Measurements from ENCODE around the gene ANKRD29. TPM values are rescaled to one million over a fixed set of nuclear protein-coding genes. Genes with fewer than 3 reads are reported as not detected.
"Not testable (repeated sequence)": the region's sequence is repeated elsewhere in the genome, so short reads cannot be mapped to it uniquely, and the experiment has no call there.

ANKRD29 gene
- total RNA-seq, 5 donors from 2014 or later (not counting 1 experiment from before 2014, with no cell fraction given) = 0.23 to 0.48 (median 0.32) TPM; not detected in 1

DNA sequence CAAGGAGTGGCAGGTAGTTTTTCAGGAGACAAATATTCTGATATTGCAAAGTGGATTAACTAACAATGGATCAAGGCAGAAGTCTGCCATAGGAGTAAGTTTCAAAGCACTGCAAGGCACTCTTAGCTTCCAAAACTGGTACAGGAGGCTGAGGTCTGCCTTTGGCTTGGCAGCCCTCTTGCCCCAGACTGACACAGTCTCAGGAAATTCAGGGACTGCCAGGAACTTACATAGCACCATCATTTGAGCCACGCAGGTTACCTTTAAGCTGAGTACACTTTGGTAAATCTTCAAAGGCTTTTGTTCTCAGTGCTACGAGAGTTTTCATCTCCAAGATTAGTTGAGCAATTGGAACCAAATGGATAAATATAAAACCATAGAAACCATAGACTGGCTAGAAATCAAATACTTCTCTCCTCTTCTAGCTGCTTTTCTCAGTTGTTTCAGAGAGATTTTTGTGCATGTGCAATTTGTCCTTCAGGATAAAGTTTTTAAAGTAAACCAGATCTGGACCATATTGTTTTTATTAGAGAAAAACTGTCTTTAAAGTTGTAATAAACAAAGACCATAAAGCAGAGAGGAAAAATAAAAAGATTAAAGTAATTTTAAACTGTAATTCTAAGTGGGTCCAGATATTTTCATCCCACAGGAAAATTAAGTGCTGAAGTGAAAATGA is 18.8 kb downstream of the ANKRD29 start:
- POLR2A ChIA-PET = no interaction called here
- WGBS (ENCODE audit: insufficient coverage) = no CpG with 5 or more reads among the region's 2 CpGs

DNA sequence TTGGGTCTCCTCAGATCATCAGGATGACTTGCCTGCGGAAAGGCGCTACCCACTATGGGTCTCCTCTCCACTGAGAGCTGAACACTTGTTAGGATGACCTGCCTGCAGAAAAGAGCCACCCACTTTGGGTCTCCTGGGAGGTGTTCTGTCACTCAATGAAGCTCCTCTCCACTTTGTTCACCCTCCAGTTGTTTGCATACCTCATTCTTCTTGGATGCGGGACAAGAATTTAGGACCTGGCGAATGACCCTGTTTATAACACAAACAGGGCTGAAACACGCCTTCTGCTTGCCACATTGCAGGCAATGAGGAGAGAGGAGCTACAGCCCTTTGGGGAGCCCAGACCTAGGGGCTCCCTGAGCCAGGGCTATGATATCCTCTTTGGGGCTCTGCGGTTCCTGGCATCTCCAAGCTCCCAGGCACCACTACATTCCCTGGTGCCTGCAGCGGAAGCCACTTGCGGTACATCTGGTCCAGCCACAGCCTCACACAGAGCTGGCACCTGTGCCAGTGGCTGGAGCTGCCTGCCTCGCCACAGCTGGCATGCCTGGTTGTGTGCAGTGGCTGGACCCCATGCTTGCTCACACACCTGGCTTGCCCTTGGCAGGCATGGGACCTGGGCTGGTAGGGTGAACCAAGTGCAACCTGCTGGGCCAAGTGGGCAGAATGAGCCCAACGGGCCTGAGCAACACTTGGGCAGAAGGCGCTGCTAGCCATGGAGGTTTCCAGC is 20.6 kb downstream of the ANKRD29 start:
- Histone ChIP-seq H3K36me3 (ENCODE audit: control insufficient read depth in 2 of 2, extremely low read depth in 1 of 2, insufficient read depth in 1 of 2, low read length in 1 of 2) (no peaks in the 10 kb centered on the region), H3K9me3 (no peaks in the 10 kb centered on the region), H3K4me1 (ENCODE audit: control insufficient read depth in 1 of 2, extremely low read depth in 1 of 2, insufficient read depth in 2 of 2, low read length in 2 of 2) (no peaks in the 10 kb centered on the region), H3K4me3 (ENCODE audit: control insufficient read depth in 1 of 2, extremely low read depth in 1 of 2, low read length in 1 of 2) (no peak overlapping the region), H3K27me3 (replicated peaks in 1 of 2; ENCODE audit: control insufficient read depth in 2 of 2, extremely low read depth in 1 of 2, insufficient read depth in 2 of 2, low read length in 1 of 2) (peaks cover 0 to 19% of the 10 kb centered on the region in 2 experiments), H3K27ac (ENCODE audit: low read length) (no peak overlapping the region)
- ChIA-PET CTCF (interaction anchor here in 1 of 2 donors (0.6 to 0.7 kb wide), 2 partner anchors 60 to 172 kb away, joined by 3 to 7 read pairs; no protein-coding TSS in a partner anchor), POLR2A (no interaction called here)
- no peak for ATAC-seq (replicated peaks in 1 of 4)
- H3K9me3 Mint-ChIP-seq = no peaks in the 10 kb centered on the region
- 93% methylated on average over 10 of the region's 11 CpGs for WGBS (ENCODE audit: insufficient coverage)
- DNase-seq = no peak
- H3K27me3 Mint-ChIP-seq = no peaks in the 10 kb centered on the region
- peaks cover 0 to 7% (median 0%) of the 10 kb centered on the region in 3 donors for H3K4me1 Mint-ChIP-seq
- H3K36me3 Mint-ChIP-seq = no peaks in the 10 kb centered on the region
- H3K27ac Mint-ChIP-seq = no peak overlapping the region
- no peak overlapping the region for H3K4me3 Mint-ChIP-seq

More for the DNA sequence above, 18.8 kb downstream of the ANKRD29 start:
- Mint-ChIP-seq H3K4me3 (no peak overlapping the region), H3K27ac (no peak overlapping the region), H3K27me3 (no peaks in the 10 kb centered on the region), H3K4me1 (peaks cover 0 to 11% (median 0%) of the 10 kb centered on the region in 3 donors), H3K36me3 (no peaks in the 10 kb centered on the region), H3K9me3 (no peaks in the 10 kb centered on the region)
- no peaks in the 10 kb centered on the region for H3K36me3 ChIP-seq (ENCODE audit: control insufficient read depth in 2 of 2, extremely low read depth in 1 of 2, insufficient read depth in 1 of 2, low read length in 1 of 2)
- DNase-seq = no peak
- peaks cover 0 to 20% of the 10 kb centered on the region in 2 experiments for H3K27me3 ChIP-seq (replicated peaks in 1 of 2; ENCODE audit: control insufficient read depth in 2 of 2, extremely low read depth in 1 of 2, insufficient read depth in 2 of 2, low read length in 1 of 2)
- no peak overlapping the region for H3K27ac ChIP-seq (ENCODE audit: low read length)
- ATAC-seq (replicated peaks in 1 of 4) = no peak
- no peak overlapping the region for H3K4me3 ChIP-seq (ENCODE audit: control insufficient read depth in 1 of 2, extremely low read depth in 1 of 2, low read length in 1 of 2)
- H3K4me1 ChIP-seq (ENCODE audit: control insufficient read depth in 1 of 2, extremely low read depth in 1 of 2, insufficient read depth in 2 of 2, low read length in 2 of 2) = no peaks in the 10 kb centered on the region
- H3K9me3 ChIP-seq = no peaks in the 10 kb centered on the region
- CTCF ChIA-PET = interaction anchor here in 1 of 2 donors (0.7 kb wide), 1 partner anchor 55 kb away, joined by 3 read pairs; no protein-coding TSS in a partner anchor

DNA sequence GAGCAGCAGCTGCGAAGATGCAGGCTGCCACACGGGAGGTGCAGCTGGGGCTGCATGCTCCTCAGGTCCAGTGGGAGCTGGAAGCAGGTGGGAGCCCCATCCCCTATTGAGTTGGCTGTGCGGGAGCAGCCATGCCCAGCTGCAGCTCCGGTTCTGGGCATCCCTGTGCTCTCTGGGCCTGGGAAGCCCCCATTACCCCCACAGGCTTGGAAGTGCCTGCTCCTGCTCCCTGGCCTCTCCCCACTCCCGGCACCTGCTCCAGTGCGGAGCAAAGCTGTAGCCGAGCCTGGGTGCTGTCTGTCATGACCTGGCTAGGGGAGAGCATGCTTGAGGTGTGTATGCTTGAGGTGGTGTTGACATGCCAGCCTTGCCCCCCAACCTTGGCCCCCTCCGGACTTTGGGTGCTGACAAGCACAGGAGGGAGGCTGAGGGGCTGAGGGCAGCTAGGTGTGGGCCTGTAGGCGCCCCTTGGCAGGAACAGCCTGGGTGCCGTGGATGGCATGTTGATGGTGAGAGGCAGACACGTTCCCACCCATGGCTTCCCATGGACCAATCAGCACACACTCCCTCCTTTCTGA is 21.5 kb downstream of the ANKRD29 start:
- H3K27ac ChIP-seq (ENCODE audit: low read length) = no peak overlapping the region
- H3K36me3 ChIP-seq (ENCODE audit: control insufficient read depth in 2 of 2, extremely low read depth in 1 of 2, insufficient read depth in 1 of 2, low read length in 1 of 2) = no peaks in the 10 kb centered on the region
- H3K4me1 ChIP-seq (ENCODE audit: control insufficient read depth in 1 of 2, extremely low read depth in 1 of 2, insufficient read depth in 2 of 2, low read length in 2 of 2) = no peaks in the 10 kb centered on the region
- ChIA-PET POLR2A (no interaction called here), CTCF (no interaction called here)
- no peak for DNase-seq
- Mint-ChIP-seq H3K9me3 (no peaks in the 10 kb centered on the region), H3K27ac (no peak overlapping the region), H3K36me3 (no peaks in the 10 kb centered on the region), H3K4me3 (no peak overlapping the region), H3K4me1 (peaks cover 0 to 7% (median 0%) of the 10 kb centered on the region in 3 donors), H3K27me3 (no peaks in the 10 kb centered on the region)
- no peaks in the 10 kb centered on the region for H3K9me3 ChIP-seq
- H3K4me3 ChIP-seq (ENCODE audit: control insufficient read depth in 1 of 2, extremely low read depth in 1 of 2, low read length in 1 of 2) = no peak overlapping the region
- WGBS (ENCODE audit: insufficient coverage) = 65% methylated on average over 6 of the region's 11 CpGs
- peaks cover 0 to 22% of the 10 kb centered on the region in 2 experiments for H3K27me3 ChIP-seq (replicated peaks in 1 of 2; ENCODE audit: control insufficient read depth in 2 of 2, extremely low read depth in 1 of 2, insufficient read depth in 2 of 2, low read length in 1 of 2)
- ATAC-seq (replicated peaks in 1 of 4) = no peak

DNA sequence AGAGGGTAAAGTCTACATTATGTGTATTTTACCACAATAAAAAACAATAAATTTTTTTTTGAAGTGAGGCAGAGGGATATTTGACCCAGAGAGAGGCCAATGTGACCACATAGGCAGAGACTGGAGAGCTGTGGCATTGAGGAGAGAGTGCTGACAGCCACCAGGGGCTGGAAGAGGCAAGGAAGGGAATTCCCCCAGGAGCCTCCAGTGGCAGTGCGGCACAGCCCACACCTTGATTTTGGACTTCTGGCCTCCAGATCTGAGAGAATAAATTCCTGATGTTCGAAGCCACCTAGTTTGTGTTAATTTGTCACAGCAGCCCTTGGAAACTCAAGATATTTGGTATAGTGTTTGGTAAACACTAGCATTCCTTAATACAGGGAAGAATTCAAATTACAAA is 22.7 kb downstream of the ANKRD29 start:
- WGBS (ENCODE audit: insufficient coverage) = 100% methylated on average over 1 of the region's 2 CpGs
- POLR2A ChIA-PET = interaction anchor here in 1 of 2 donors (0.6 kb wide), 1 partner anchor 34 kb away, joined by 3 read pairs; no protein-coding TSS in a partner anchor
- H3K4me1 ChIP-seq (ENCODE audit: control insufficient read depth in 1 of 2, extremely low read depth in 1 of 2, insufficient read depth in 2 of 2, low read length in 2 of 2) = no peaks in the 10 kb centered on the region
- Mint-ChIP-seq H3K27me3 (no peaks in the 10 kb centered on the region), H3K4me1 (peaks cover 4 to 8% (median 6%) of the 10 kb centered on the region in 3 donors), H3K27ac (no peak overlapping the region), H3K9me3 (no peaks in the 10 kb centered on the region), H3K36me3 (no peaks in the 10 kb centered on the region), H3K4me3 (no peak overlapping the region)
- CTCF ChIA-PET = interaction anchor here (0.5 to 0.6 kb wide), 2 partner anchors 9 to 432 kb away, joined by 4 to 5 read pairs; no protein-coding TSS in a partner anchor
- DNase-seq = no peak
- H3K27me3 ChIP-seq (replicated peaks in 1 of 2; ENCODE audit: control insufficient read depth in 2 of 2, extremely low read depth in 1 of 2, insufficient read depth in 2 of 2, low read length in 1 of 2) = peaks cover 0 to 21% of the 10 kb centered on the region in 2 experiments
- ATAC-seq (replicated peaks in 1 of 4) = no peak
- no peak overlapping the region for H3K27ac ChIP-seq (ENCODE audit: low read length)
- H3K4me3 ChIP-seq (ENCODE audit: control insufficient read depth in 1 of 2, extremely low read depth in 1 of 2, low read length in 1 of 2) = no peak overlapping the region
- H3K36me3 ChIP-seq (ENCODE audit: control insufficient read depth in 2 of 2, extremely low read depth in 1 of 2, insufficient read depth in 1 of 2, low read length in 1 of 2) = no peaks in the 10 kb centered on the region
- H3K9me3 ChIP-seq = no peaks in the 10 kb centered on the region

DNA sequence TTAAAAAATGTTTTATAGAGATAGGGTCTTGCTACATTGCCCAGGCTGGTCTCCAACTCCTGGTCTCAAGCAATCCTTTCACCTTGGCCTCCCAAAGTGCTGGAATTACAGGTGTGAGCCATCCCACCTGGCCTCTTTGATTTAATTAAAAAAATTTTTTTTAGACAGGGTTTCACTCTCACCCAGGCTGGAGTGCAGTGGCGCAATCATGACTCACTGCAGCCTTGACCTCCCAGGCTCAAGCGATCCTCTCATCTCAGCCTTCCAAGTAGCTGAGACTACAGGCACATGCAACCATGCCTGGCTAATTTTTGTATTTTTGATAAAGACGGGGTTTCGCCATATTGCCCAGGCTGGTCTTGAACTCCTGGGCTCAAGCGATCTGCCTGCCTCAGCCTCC is 26.3 kb downstream of the ANKRD29 start:
- CTCF ChIA-PET = interaction anchor here in 1 of 2 donors (0.7 kb wide), 1 partner anchor 146 kb away, joined by 3 read pairs; no protein-coding TSS in a partner anchor
- H3K9me3 ChIP-seq; H3K9me3 Mint-ChIP-seq; DNase-seq; H3K4me1 Mint-ChIP-seq; H3K27ac ChIP-seq (ENCODE audit: low read length); H3K36me3 ChIP-seq (ENCODE audit: control insufficient read depth in 2 of 2, extremely low read depth in 1 of 2, insufficient read depth in 1 of 2, low read length in 1 of 2); ATAC-seq (replicated peaks in 1 of 4); H3K4me1 ChIP-seq (ENCODE audit: control insufficient read depth in 1 of 2, extremely low read depth in 1 of 2, insufficient read depth in 2 of 2, low read length in 2 of 2); H3K4me3 Mint-ChIP-seq; POLR2A ChIA-PET; H3K27ac Mint-ChIP-seq; H3K36me3 Mint-ChIP-seq; H3K27me3 Mint-ChIP-seq; H3K4me3 ChIP-seq (ENCODE audit: control insufficient read depth in 1 of 2, extremely low read depth in 1 of 2, low read length in 1 of 2): not testable (repeated sequence)
- 94% methylated on average over 4 of the region's 5 CpGs for WGBS (ENCODE audit: insufficient coverage)
- H3K27me3 ChIP-seq (replicated peaks in 1 of 2; ENCODE audit: control insufficient read depth in 2 of 2, extremely low read depth in 1 of 2, insufficient read depth in 2 of 2, low read length in 1 of 2) = peaks cover 0 to 17% of the 10 kb centered on the region in 2 experiments

DNA sequence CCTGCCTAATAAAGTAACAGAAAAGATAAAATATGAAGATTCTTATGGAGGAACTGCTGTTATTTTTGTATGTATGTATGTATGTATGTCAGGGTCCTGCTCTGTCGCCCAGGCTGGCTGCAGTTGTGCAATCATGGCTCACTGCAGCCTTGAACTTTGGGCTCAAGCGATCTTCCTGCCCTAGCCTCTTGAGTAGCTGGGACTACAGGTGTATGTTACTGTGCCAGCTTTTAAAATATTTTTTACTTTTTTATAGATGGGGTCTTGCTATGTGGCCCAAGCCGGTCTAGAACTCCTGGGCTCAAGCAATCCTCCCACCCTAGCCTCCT is 26.7 kb downstream of the ANKRD29 start:
- ChIA-PET POLR2A (no interaction called here), CTCF (interaction anchor here (0.7 to 0.9 kb wide), 2 partner anchors 67 to 146 kb away, joined by 3 read pairs; no protein-coding TSS in a partner anchor)
- no peak overlapping the region for H3K27ac Mint-ChIP-seq
- Histone ChIP-seq H3K4me1 (ENCODE audit: control insufficient read depth in 1 of 2, extremely low read depth in 1 of 2, insufficient read depth in 2 of 2, low read length in 2 of 2) (no peaks in the 10 kb centered on the region), H3K4me3 (ENCODE audit: control insufficient read depth in 1 of 2, extremely low read depth in 1 of 2, low read length in 1 of 2) (no peak overlapping the region), H3K27ac (ENCODE audit: low read length) (no peak overlapping the region), H3K36me3 (ENCODE audit: control insufficient read depth in 2 of 2, extremely low read depth in 1 of 2, insufficient read depth in 1 of 2, low read length in 1 of 2) (no peaks in the 10 kb centered on the region), H3K27me3 (replicated peaks in 1 of 2; ENCODE audit: control insufficient read depth in 2 of 2, extremely low read depth in 1 of 2, insufficient read depth in 2 of 2, low read length in 1 of 2) (peaks cover 0 to 17% of the 10 kb centered on the region in 2 experiments), H3K9me3 (no peaks in the 10 kb centered on the region)
- peaks cover 3 to 4% of the 10 kb centered on the region in 2 donors for H3K27me3 Mint-ChIP-seq
- H3K4me1 Mint-ChIP-seq = peaks cover 5 to 9% (median 9%) of the 10 kb centered on the region in 3 donors
- H3K36me3 Mint-ChIP-seq = no peaks in the 10 kb centered on the region
- ATAC-seq (replicated peaks in 1 of 4) (no peak), DNase-seq (no peak)
- 83% methylated on average over 1 of the region's 3 CpGs for WGBS (ENCODE audit: insufficient coverage)
- no peak overlapping the region for H3K4me3 Mint-ChIP-seq
- H3K9me3 Mint-ChIP-seq = no peaks in the 10 kb centered on the region

Measured in T-cell (primary cell).